ENCODE results near the gene TSPAN14.

DNA sequence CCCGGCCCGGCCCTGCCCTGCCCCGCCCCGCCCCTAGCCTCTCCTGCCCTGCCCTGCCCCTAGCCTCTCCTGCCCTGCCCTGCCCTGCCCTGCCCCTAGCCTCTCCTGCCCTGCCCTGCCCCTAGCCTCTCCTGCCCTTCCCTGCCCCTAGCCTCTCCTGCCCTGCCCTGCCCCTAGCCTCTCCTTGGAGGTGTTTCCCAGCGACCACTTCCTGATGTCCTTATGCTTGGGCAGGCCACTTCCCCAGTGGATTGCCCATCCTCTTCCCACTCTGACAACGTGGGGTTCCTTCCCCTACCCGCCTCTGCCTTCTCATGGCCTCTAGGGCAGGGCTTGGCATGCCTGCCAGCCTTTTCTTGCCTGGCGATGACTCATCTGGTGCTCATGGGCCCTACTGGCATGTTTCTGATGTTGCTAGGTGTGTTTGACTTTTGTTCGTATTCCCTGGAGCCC, 24.6 kb upstream of the TSPAN14 start:
- TF ChIP-seq POLR2AphosphoS5 (IDR thresholded peaks at IDR 0.05; ENCODE audit: low read depth, low read length) (no peak), SPI1 (IDR thresholded peaks at IDR 0.05; ENCODE audit: low read depth, low read length) (no peak)
